Duodenal mucosa (tissue), 2 donors: ENCODE measurements around the gene TNFAIP6.

Experiments
- H3K27ac ChIP-seq: one replicate; pipeline ENCODE4 v1.7.0; 2013; ENCODE audit warnings: low read depth, low read length
- H3K27me3 ChIP-seq, 2 donors: one replicate each; pipeline ENCODE4 v1.7.0; 2013; ENCODE audit warnings: low read length in 2 of 2, control low read depth in 1 of 2; ENCODE audit not compliant: insufficient read depth in 2 of 2, control insufficient read depth in 1 of 2
- H3K36me3 ChIP-seq, 2 donors: one replicate each; pipeline ENCODE4 v1.7.0; 2013; ENCODE audit warnings: low read length in 2 of 2, control low read depth in 1 of 2; ENCODE audit not compliant: insufficient read depth in 2 of 2, control insufficient read depth in 1 of 2
- H3K4me1 ChIP-seq, 2 donors: one replicate each; pipeline ENCODE4 v1.7.0; 2013; ENCODE audit warnings: low read length in 2 of 2, control low read depth in 1 of 2; ENCODE audit not compliant: insufficient read depth in 2 of 2, control insufficient read depth in 1 of 2
- H3K4me3 ChIP-seq, 2 donors: one replicate each; pipeline ENCODE4 v1.7.0; 2013; ENCODE audit warnings: low read length in 2 of 2, low read depth in 1 of 2
- H3K9ac ChIP-seq, 2 donors: one replicate each; pipeline ENCODE4 v1.7.0; 2013; ENCODE audit warnings: low read length in 2 of 2, low read depth in 1 of 2
- H3K9me3 ChIP-seq, 2 donors: one replicate each; pipeline ENCODE4 v1.7.0; 2013; ENCODE audit warnings: low read length in 2 of 2, control low read depth in 1 of 2; ENCODE audit not compliant: control insufficient read depth in 1 of 2

The TNFAIP6 gene

GRCh38 chr2:151358166-151358970 lies 976 bp downstream of the TNFAIP6 start:
- Histone ChIP-seq H3K27ac (no peak overlapping the region), H3K36me3 (no peaks in the 10 kb centered on the region), H3K9ac (no peak overlapping the region), H3K27me3 (no peaks in the 10 kb centered on the region), H3K4me1 (no peaks in the 10 kb centered on the region), H3K4me3 (no peak overlapping the region), H3K9me3 (no peaks in the 10 kb centered on the region)

- no peak overlapping the region for H3K9ac ChIP-seq
- no peaks in the 10 kb centered on the region for H3K36me3 ChIP-seq
- no peaks in the 10 kb centered on the region for H3K27me3 ChIP-seq
- no peak overlapping the region for H3K27ac ChIP-seq
- H3K4me3 ChIP-seq: no peak overlapping the region
- H3K9me3 ChIP-seq: no peaks in the 10 kb centered on the region
- no peaks in the 10 kb centered on the region for H3K4me1 ChIP-seq
These were observed 2.5 kb downstream of the TNFAIP6 start for GRCh38 chr2:151359768-151360461.

GRCh38 chr2:151361674-151362370 lies 4.4 kb downstream of the TNFAIP6 start:
- H3K9ac ChIP-seq: no peak overlapping the region
- H3K27me3 ChIP-seq: no peaks in the 10 kb centered on the region
- no peaks in the 10 kb centered on the region for H3K4me1 ChIP-seq
- H3K27ac ChIP-seq: no peak overlapping the region
- H3K36me3 ChIP-seq: no peaks in the 10 kb centered on the region
- no peaks in the 10 kb centered on the region for H3K9me3 ChIP-seq
- no peak overlapping the region for H3K4me3 ChIP-seq

- no peaks in the 10 kb centered on the region for H3K4me1 ChIP-seq
- no peak overlapping the region for H3K27ac ChIP-seq
- H3K36me3 ChIP-seq: no peaks in the 10 kb centered on the region
- no peak overlapping the region for H3K9ac ChIP-seq
- H3K9me3 ChIP-seq: no peaks in the 10 kb centered on the region
- H3K27me3 ChIP-seq: no peaks in the 10 kb centered on the region
- H3K4me3 ChIP-seq: peak overlapping the region in 1 of 2 donors; percentile 8
These were observed 6.3 kb downstream of the TNFAIP6 start for GRCh38 chr2:151363709-151364108.

DNA sequence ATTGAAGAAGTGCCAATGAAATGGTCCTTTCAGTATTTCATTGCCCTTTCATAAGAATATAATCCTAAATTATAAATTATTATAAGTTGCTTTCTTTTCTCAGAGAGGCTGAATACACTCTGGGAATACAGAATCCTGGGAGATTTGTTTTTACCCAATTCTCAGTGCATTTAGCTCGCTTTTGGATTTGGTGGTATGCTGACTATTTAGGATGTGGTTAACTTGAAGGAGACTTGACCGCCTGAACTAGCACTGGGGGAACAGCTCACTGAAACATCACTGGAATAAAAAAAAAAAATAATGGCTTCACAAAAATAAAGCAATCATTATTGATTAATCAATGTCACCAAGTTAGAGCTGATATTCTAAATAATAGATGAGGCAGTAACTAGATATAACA lies 10.2 kb downstream of the TNFAIP6 start:
- H3K27ac ChIP-seq: no peak overlapping the region
- H3K4me3 ChIP-seq: no peak overlapping the region
- H3K36me3 ChIP-seq: no peaks in the 10 kb centered on the region
- H3K4me1 ChIP-seq: no peaks in the 10 kb centered on the region
- no peak overlapping the region for H3K9ac ChIP-seq
- H3K27me3 ChIP-seq: no peaks in the 10 kb centered on the region
- no peaks in the 10 kb centered on the region for H3K9me3 ChIP-seq

DNA sequence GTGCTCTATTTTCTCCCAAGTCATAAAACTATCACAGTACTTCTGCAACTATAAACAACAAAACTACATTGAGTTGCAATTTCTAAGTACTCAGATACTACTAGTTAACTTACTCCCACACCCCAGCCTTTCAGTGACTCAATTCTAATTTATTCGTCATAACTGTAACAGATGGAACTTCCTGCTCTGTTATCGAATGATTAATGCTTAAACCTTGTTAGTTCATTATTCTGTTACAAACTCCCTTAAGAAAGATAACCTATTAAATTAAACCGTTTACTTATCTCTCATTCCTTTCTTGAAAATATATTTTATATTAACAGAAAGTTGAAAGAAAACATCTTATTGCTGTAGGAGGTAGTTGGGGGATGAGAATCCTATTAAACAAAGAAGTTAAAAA lies 17.0 kb downstream of the TNFAIP6 start:
- Histone ChIP-seq H3K27ac (no peak overlapping the region), H3K27me3 (no peaks in the 10 kb centered on the region), H3K9me3 (no peaks in the 10 kb centered on the region)

DNA sequence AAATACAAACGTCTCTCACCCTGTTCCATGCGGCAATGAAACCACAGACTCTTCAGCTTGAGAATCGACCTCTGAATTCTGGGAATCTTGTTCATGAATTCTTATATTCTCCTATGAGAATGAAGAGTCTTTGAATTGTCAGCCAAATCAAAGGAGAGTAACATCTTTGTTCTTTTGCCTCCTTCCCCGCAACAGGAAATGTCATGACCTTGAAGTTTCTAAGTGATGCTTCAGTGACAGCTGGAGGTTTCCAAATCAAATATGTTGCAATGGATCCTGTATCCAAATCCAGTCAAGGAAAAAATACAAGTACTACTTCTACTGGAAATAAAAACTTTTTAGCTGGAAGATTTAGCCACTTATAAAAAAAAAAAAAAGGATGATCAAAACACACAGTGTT lies 21.8 kb downstream of the TNFAIP6 start:
- Histone ChIP-seq H3K9me3 (no peaks in the 10 kb centered on the region), H3K36me3 (no peaks in the 10 kb centered on the region), H3K4me3 (no peak overlapping the region), H3K27me3 (no peaks in the 10 kb centered on the region), H3K27ac (no peak overlapping the region), H3K9ac (no peak overlapping the region), H3K4me1 (no peaks in the 10 kb centered on the region)

More for the DNA sequence above, 17.0 kb downstream of the TNFAIP6 start:
- H3K4me3 ChIP-seq: no peak overlapping the region
- no peaks in the 10 kb centered on the region for H3K4me1 ChIP-seq
- H3K9ac ChIP-seq: no peak overlapping the region
- H3K36me3 ChIP-seq: no peaks in the 10 kb centered on the region

DNA sequence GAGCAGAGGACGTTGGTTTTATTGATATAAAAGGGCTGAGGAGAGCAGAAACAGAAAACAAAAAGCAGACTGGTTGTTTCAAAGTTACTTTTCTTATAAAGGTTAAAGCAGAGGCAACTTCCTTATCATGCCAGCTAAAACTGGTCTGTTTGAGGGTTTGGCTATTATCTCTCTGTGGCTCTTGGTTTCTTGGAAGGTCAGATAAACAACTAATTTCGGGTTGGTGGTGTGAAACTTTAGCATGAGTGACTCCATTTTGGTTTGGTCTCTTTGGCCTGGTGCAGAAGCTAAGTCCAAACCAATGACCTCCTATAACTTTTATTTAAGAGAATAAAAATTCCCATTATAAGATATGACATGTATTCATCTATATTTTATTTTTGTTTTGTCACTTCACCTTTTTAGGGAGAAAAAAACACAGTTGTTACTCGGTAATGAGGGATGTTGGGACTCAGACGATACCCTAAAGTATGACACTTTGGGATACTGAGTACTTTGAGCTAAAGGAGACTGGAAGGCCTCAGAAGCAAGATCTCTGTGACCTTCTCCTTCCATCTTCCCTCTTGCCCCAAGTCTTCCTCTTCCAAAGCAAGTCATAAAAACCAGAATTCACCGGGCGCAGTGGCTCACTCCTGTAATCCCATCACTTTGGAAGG lies 23.3 kb downstream of the TNFAIP6 start:
- H3K4me1 ChIP-seq: no peaks in the 10 kb centered on the region
- no peak overlapping the region for H3K27ac ChIP-seq
- no peaks in the 10 kb centered on the region for H3K36me3 ChIP-seq
- H3K9me3 ChIP-seq: no peaks in the 10 kb centered on the region
- no peak overlapping the region for H3K4me3 ChIP-seq
- no peak overlapping the region for H3K9ac ChIP-seq
- no peaks in the 10 kb centered on the region for H3K27me3 ChIP-seq

DNA sequence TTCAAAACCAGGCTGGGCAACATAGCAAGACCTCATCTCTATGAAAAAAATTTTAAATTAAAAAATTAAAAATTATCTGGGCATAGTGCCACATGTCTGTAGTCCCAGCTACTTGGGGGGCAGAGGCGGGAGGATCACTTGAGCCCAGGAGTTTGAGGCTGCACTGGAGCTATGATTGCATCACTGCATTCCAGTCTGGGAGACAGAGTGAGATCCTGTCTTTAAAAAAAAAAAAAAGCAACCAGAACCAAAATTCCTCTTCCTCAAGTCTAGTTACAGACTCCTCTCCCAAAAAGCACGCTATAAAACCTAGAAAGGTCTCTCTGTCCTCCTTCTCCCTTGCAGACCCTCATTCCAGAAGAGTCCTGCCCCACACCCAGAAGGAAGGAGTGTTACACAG lies 23.9 kb downstream of the TNFAIP6 start:
- H3K36me3 ChIP-seq: no peaks in the 10 kb centered on the region
- H3K9me3 ChIP-seq: no peaks in the 10 kb centered on the region
- no peak overlapping the region for H3K4me3 ChIP-seq
- no peak overlapping the region for H3K27ac ChIP-seq
- no peaks in the 10 kb centered on the region for H3K27me3 ChIP-seq
- H3K9ac ChIP-seq: no peak overlapping the region
- no peaks in the 10 kb centered on the region for H3K4me1 ChIP-seq

- Histone ChIP-seq H3K36me3 (no peaks in the 10 kb centered on the region), H3K27ac (no peak overlapping the region), H3K27me3 (no peaks in the 10 kb centered on the region), H3K9me3 (no peaks in the 10 kb centered on the region), H3K4me1 (no peaks in the 10 kb centered on the region), H3K4me3 (no peak overlapping the region), H3K9ac (no peak overlapping the region)
These were observed 30.6 kb downstream of the TNFAIP6 start for GRCh38 chr2:151388011-151388410.
